NT2/D1 (cell line): Measurements from ENCODE around the gene SLC25A21.
"Not testable (repeated sequence)": the region's sequence is repeated elsewhere in the genome, so short reads cannot be mapped to it uniquely, and the experiment has no call there.

Experiments used
- DNase-seq: peaks from one replicate; pipeline ENCODE4 v3.0.0-alpha.2; 2011; ENCODE audit warnings: low read depth, low spot score
- H3K27me3 ChIP-seq: 2 replicates; pipeline ENCODE4 v1.6.0; 2011; ENCODE audit warnings: mild to moderate bottlenecking; ENCODE audit not compliant: insufficient read length, insufficient read depth
- H3K36me3 ChIP-seq: 2 replicates; pipeline ENCODE4 v1.6.1; 2011; ENCODE audit warnings: mild to moderate bottlenecking, low read length, mixed read lengths; ENCODE audit not compliant: insufficient read depth, insufficient read length
- H3K4me1 ChIP-seq: 2 replicates; pipeline ENCODE4 v1.5.1; 2011; ENCODE audit not compliant: insufficient read depth, insufficient read length
- H3K4me3 ChIP-seq: 2 replicates; pipeline ENCODE4 v1.5.1; 2011; ENCODE audit warnings: low read depth; ENCODE audit not compliant: insufficient read length
- H3K9ac ChIP-seq: 2 replicates; pipeline ENCODE4 v1.6.0; 2011; ENCODE audit warnings: low read depth; ENCODE audit not compliant: insufficient read length
- H3K9me3 ChIP-seq: 2 replicates; pipeline ENCODE4 v1.5.1; 2011; ENCODE audit warnings: mild to moderate bottlenecking, low read length; ENCODE audit not compliant: insufficient read depth
- SUZ12 ChIP-seq: IDR thresholded peaks from 2 replicates; pipeline ENCODE4 v1.6.1; 2011; ENCODE audit not compliant: insufficient read length, insufficient read depth; ENCODE audit errors: extremely low read depth
- YY1 ChIP-seq: IDR thresholded peaks from 2 replicates; pipeline ENCODE4 v1.6.1; 2011; ENCODE audit not compliant: insufficient read length, insufficient read depth
- ZNF274 ChIP-seq: IDR thresholded peaks from 2 replicates; pipeline ENCODE4 v1.6.1; 2011; ENCODE audit warnings: mild to moderate bottlenecking, low read depth, low read length

SLC25A21 gene

GRCh38 chr14:36988989-36989388 lies 183.4 kb downstream of the SLC25A21 start:
- Histone ChIP-seq H3K9ac (no peak overlapping the region), H3K9me3 (no peaks in the 10 kb centered on the region), H3K4me3 (no peak overlapping the region), H3K27me3 (no peaks in the 10 kb centered on the region), H3K36me3 (no peaks in the 10 kb centered on the region), H3K4me1 (no peaks in the 10 kb centered on the region)
- no peak for TF ChIP-seq YY1
- no peak for TF ChIP-seq SUZ12
- TF ChIP-seq ZNF274, result no peak
- DNase-seq, result no peak

- H3K9me3 ChIP-seq, result no peaks in the 10 kb centered on the region
- no peaks in the 10 kb centered on the region for H3K36me3 ChIP-seq
- DNase-seq, result no peak
- no peaks in the 10 kb centered on the region for H3K4me1 ChIP-seq
- no peaks in the 10 kb centered on the region for H3K27me3 ChIP-seq
- no peak for TF ChIP-seq SUZ12
- TF ChIP-seq YY1, result no peak
- TF ChIP-seq ZNF274, result no peak
- H3K4me3 ChIP-seq, result no peak overlapping the region
- H3K9ac ChIP-seq, result no peak overlapping the region
These were observed 183.8 kb downstream of the SLC25A21 start for GRCh38 chr14:36988568-36988967.

- TF ChIP-seq SUZ12 (no peak), ZNF274 (no peak), YY1 (no peak)
- no peak overlapping the region for H3K9ac ChIP-seq
These were observed 186.0 kb downstream of the SLC25A21 start for GRCh38 chr14:36986407-36986806.

GRCh38 chr14:36981832-36982529 lies 190.4 kb downstream of the SLC25A21 start:
- H3K4me1 ChIP-seq, result no peaks in the 10 kb centered on the region
- no peak overlapping the region for H3K9ac ChIP-seq
- H3K4me3 ChIP-seq, result no peak overlapping the region
- no peaks in the 10 kb centered on the region for H3K36me3 ChIP-seq
- no peak for DNase-seq
- H3K27me3 ChIP-seq, result no peaks in the 10 kb centered on the region
- H3K9me3 ChIP-seq, result no peaks in the 10 kb centered on the region
- TF ChIP-seq ZNF274 (no peak), SUZ12 (no peak), YY1 (no peak)

More at GRCh38 chr14:36986407-36986806, 186.0 kb downstream of the SLC25A21 start:
- Histone ChIP-seq H3K4me1 (no peaks in the 10 kb centered on the region), H3K27me3 (no peaks in the 10 kb centered on the region), H3K4me3 (no peak overlapping the region), H3K36me3 (no peaks in the 10 kb centered on the region), H3K9me3 (no peaks in the 10 kb centered on the region)
- DNase-seq, result no peak

GRCh38 chr14:36980413-36980812 lies 192.0 kb downstream of the SLC25A21 start:
- not testable (repeated sequence) for H3K4me1 ChIP-seq, H3K27me3 ChIP-seq, H3K9ac ChIP-seq, DNase-seq, H3K36me3 ChIP-seq, H3K9me3 ChIP-seq, H3K4me3 ChIP-seq

GRCh38 chr14:36979863-36980262 lies 192.5 kb downstream of the SLC25A21 start:
- Histone ChIP-seq H3K9ac (no peak overlapping the region), H3K36me3 (no peaks in the 10 kb centered on the region), H3K27me3 (no peaks in the 10 kb centered on the region), H3K4me1 (no peaks in the 10 kb centered on the region), H3K4me3 (no peak overlapping the region), H3K9me3 (no peaks in the 10 kb centered on the region)
- DNase-seq, result no peak
- TF ChIP-seq SUZ12 (no peak), ZNF274 (no peak), YY1 (no peak)

- TF ChIP-seq ZNF274 (no peak), YY1 (no peak), SUZ12 (no peak)
- Histone ChIP-seq H3K27me3 (no peaks in the 10 kb centered on the region), H3K4me1 (no peaks in the 10 kb centered on the region), H3K4me3 (no peak overlapping the region), H3K36me3 (no peaks in the 10 kb centered on the region), H3K9ac (no peak overlapping the region), H3K9me3 (no peaks in the 10 kb centered on the region)
- no peak for DNase-seq
These were observed 195.8 kb downstream of the SLC25A21 start for GRCh38 chr14:36976571-36977023.

GRCh38 chr14:36975834-36976233 lies 196.6 kb downstream of the SLC25A21 start:
- Histone ChIP-seq H3K4me3 (no peak overlapping the region), H3K36me3 (no peaks in the 10 kb centered on the region), H3K9ac (no peak overlapping the region), H3K27me3 (no peaks in the 10 kb centered on the region), H3K4me1 (no peaks in the 10 kb centered on the region), H3K9me3 (no peaks in the 10 kb centered on the region)
- no peak for TF ChIP-seq ZNF274
- DNase-seq, result no peak
